ENCODE measurements around the gene RUNX2.

RUNX2 gene

DNA sequence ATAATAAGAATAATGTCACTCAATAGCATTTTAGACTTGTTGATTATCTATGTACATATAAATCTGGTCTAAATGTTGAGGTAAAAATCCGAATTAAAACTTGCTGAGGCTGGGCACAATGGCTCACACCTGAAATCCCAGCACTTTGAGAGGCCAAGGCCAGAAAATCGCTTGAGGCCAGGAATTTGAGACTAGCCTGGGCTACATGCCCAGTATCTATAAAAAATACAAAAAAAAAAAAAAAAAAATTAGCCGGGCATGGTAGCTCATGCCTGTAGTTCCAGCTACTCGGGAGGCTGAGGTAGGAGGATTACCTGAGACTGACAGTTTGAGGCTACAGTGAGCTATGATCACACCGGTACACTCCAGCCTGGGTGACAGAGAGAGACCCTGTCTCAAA lies 83.8 kb downstream of the RUNX2 start:
- DNase-seq (ENCODE audit: low read depth in 2 of 2, low spot score in 1 of 2): no peak

DNA sequence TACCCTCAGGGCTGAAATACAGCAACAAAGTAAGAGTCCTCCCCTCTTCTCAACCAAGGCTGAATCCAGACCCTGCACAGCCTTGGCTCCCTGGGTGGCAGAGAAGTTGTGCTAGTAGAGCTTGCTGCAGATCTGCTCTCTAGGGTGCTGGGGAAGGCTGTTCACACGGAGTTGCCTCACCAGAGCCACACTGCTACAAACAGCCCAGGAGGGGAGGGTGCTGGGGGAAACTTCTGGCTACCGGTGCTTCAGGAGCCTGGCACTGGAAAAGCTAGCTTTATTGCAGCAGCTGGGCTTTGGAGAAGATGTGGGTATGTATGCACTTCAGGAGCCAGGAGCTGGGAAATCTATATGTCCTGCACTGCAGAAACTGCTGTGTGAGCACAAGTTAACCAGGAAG lies 87.2 kb downstream of the RUNX2 start:
- DNase-seq (ENCODE audit: low read depth in 2 of 2, low spot score in 1 of 2): no peak

DNA sequence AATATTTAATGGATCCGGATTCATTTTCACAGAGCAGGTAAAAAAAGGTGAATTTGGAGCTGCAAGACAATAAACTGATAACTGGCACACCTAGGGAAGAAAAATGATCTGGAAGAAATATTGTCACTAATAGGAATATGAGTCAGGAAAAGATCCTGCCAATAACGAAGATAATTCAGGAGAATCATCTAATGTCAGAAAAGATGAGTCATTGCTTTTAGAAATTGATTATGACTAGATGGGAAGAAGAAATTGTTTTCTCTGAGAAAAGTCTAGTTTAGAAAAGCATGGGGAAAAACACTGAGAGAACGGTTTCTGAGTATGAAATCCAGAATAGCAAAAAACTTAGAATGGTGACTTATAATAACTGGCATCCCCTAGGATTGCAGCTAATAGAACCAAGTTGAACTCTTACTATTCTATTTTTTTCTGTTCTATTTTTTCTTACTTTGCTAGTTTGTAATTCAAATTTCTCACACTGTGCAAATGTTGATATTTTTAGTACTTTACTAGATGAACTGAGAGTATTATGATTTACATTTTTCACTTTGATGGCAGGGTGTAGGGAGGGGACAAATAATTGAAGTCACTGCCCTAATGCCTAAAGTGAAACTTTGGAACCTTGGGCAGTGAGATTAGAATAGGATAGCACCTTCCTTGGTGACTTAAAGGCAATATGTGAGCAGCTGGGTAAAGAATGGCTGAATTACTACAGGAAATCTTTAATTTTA lies 87.8 kb downstream of the RUNX2 start:
- no peak for DNase-seq (ENCODE audit: low read depth in 2 of 2, low spot score in 1 of 2)

DNA sequence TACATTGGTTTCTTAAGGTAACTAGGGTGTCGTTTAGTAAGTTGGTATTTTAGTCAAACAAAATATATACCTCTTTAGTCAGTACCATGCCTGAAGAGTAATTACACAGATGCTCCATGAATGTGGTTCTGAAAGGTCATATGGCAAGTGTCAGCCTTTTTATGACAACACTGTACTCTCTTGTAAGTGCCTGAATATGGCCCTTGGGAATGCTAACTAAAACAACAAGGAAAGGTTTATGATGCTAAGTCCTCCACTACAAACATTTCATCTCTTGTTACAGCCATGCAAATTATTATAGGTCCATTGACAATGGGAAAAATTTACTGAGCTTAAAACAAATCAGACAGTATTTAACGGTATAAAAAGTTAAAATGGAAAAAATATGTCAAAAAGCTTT lies 88.6 kb downstream of the RUNX2 start:
- DNase-seq (ENCODE audit: low read depth in 2 of 2, low spot score in 1 of 2): no peak

DNA sequence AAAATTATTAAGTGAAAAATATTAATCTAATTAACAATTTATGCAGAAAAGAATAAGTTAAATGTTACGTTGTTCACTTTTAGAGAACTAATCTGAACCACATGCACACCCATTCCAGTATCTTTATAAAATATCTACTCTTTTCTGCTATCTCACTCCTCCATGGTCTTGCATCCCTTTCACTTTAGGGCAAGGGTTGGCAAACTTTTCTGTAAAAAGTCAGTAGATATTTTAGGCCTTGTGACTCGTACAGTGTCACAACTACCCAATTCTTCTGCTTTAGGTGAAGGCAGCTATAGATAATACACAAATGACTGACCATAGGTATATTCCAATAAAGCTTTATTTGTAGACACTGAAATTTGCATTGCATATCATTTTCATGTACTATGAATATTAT lies 89.3 kb downstream of the RUNX2 start:
- no peak for DNase-seq (ENCODE audit: low read depth in 2 of 2, low spot score in 1 of 2)

DNA sequence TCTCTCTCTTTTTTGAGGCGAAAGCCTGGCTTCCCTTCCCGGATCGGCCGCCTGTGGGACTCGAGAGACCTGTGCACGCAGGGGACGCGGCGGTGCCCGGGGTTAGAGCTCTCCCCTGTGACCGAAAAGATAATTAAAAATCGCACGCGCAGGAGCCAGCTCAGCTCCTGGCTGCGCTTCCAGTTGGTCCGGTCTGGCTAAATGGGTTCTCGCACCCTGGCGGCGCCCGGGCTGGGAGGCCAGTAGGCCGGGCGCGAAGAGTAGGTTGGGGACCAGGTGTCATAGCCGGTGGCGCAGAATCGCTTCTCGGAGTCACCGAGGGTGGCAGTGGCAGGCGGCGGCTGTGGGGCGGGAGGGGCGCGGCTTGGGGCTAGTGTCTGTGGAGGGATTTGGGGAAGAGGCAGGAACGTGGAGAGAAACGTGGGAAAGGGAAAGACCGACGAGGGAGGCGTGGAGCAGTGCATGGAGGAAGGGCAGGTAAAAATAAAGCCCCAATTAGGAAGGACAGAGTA lies 91.5 kb downstream of the RUNX2 start:
- no peak for DNase-seq (ENCODE audit: low read depth in 2 of 2, low spot score in 1 of 2)

DNA sequence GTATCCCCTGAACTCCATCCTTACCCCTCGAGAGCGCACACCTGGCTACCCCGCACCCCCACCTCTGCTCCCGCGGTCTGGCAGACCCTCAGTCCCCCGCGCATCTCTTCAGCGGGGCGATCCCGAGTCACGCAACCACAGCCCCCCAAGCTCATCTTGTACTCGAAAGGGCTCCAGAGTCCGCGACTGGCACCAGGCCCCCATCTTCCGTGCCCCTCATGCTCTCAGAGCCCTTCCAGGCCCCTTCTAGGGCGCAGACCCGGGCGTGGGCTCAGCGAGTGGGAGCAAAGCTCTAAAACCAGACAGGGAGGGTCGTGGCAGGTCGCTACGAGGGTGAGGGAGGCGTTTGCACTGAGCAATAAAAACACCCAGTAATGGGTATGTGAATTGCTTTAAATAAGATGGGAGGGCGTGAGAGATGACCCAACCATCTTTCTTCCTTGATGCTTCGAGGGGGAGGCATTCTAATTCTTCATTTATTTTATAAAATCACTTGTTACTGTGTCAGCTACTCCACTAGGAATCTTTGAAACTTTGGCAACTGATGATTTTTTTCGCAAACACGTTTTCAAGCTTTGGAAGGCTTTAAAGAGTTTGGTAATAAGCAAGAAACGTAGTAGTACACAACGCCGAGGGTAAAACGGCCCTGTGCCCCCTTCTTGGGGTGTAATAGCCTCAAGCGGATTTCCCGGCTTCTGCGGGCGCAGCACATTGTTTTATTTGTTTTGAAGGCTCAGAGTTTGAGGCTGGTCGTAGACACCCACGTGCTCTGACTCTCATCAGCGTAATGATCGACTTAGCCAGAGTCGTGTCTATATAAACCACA lies 92.2 kb downstream of the RUNX2 start:
- peak in 1 of 2 donors; percentile 36 for DNase-seq (ENCODE audit: low read depth in 2 of 2, low spot score in 1 of 2)

DNA sequence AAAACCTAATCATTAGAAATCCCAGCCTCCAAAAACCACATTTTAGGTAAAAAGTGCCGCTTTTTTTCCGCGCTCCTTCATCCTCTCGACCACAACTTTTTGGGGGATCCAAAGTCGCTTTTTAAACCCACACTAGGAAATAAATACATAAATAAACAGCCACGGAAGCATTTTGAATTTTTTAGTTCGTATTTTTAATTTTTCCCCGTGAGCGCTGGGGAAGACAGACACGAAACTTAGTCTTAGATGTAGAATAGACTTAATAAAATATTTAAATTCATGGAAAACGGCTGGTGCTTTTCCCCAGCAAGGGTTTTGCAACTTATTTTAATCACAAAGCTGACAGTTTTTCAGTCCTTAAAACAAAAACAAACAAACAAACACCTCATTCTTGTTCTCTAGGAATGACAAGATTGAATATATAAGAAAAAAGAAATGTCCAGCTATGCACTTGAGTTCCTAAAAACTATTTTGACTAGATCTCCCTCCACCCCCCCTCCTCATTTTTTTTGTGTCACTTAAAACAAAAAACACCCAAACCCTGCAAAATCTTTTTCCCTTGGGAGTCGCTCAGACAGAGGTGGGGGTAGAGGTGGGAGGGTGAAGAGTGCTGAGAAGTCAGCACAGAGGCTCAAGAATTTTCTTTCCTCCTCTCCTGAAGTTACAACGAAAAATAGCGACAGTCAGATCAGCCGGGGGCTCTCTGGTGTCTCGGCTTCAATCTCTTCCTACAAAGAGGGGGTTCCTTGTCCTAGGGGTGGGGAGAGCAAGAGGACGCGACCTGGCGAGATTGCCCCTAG lies 93.0 kb downstream of the RUNX2 start:
- DNase-seq (ENCODE audit: low read depth in 2 of 2, low spot score in 1 of 2): no peak

DNA sequence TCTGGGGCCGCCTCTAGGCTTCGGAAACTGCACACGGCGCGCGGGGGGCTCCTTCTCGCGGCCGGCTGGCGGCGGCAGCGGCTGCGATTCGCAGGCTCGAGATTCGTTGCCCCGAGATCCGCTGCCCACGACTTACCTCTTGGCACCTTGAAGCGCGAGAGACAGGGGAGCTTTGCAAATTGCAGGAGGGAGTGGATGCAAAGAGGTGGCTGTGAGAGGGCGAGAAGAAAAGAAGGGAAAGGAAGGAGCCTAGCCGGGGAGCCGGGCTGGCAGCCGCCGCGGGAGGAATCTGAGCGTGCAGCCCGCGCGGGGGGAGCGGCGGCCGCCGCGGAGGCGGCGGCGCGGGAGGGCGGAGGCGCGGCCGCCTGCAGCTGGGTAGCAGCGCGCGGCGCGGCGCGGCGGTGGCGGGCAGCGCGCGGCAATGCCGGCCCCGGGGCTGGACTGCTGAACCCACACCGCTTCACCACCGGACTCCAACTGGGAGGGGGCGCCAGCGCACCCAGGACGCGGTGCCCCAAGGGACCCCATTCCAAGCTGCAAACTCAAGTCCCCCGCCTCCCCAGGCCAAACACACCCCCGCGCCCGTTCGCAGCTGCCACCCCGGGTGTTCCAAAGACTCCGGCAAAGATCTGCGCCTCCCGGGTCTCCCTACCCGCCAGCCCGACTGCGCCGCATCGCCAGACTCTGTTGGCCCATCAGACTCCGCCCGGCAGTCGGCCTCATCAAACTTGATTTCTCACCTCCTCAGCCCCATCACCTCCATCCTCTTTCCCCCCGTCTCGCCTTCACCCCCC lies 93.8 kb downstream of the RUNX2 start:
- DNase-seq (ENCODE audit: low read depth in 2 of 2, low spot score in 1 of 2): no peak

DNA sequence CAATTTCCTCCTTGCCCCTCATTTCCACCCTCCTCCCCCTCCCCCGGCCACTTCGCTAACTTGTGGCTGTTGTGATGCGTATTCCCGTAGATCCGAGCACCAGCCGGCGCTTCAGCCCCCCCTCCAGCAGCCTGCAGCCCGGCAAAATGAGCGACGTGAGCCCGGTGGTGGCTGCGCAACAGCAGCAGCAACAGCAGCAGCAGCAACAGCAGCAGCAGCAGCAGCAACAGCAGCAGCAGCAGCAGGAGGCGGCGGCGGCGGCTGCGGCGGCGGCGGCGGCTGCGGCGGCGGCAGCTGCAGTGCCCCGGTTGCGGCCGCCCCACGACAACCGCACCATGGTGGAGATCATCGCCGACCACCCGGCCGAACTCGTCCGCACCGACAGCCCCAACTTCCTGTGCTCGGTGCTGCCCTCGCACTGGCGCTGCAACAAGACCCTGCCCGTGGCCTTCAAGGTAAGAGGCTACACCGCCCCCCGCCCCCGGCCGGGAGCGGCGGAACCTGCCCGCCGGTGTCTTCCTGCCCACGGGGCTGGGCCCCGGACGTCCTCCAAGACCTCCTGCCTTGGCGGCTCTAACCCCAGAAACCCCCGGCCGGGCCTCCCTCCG lies 94.5 kb downstream of the RUNX2 start:
- no peak for DNase-seq (ENCODE audit: low read depth in 2 of 2, low spot score in 1 of 2)

DNA sequence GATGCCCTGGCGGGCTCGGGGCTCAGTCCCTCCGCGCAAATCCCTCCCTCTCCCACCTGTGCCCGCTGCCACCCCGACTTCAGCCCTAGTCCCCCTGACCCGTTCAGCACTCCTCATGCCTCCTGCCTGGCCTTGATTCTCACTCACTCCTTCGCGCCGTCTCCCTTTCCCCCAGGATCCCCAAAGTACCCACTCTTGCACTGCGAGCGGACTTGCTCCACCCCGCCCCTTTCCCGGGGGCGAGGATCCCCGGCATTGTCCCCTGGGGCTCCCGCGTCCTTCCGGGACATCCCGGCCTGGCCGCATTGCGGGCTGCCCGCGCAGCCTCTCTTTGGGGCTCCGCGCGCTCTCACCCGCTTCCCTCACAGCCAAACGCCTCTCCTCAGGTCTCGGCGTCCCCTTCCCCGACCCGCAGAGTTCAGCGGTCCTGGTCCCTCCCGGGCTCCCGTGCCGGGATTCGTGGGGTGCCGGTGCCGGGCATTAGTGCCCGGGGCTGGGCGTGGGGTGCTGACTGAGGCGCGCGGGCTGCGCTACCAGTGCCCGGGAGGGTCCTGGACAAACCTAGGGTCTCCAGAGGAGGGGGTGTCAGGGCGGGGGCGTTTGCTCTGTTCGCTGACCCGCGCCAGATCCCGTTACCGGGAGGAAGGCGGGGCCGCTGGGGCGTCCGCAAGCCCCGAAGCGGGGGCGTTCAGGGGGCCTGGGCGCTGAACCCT lies 95.1 kb downstream of the RUNX2 start:
- DNase-seq (ENCODE audit: low read depth in 2 of 2, low spot score in 1 of 2): no peak

DNA sequence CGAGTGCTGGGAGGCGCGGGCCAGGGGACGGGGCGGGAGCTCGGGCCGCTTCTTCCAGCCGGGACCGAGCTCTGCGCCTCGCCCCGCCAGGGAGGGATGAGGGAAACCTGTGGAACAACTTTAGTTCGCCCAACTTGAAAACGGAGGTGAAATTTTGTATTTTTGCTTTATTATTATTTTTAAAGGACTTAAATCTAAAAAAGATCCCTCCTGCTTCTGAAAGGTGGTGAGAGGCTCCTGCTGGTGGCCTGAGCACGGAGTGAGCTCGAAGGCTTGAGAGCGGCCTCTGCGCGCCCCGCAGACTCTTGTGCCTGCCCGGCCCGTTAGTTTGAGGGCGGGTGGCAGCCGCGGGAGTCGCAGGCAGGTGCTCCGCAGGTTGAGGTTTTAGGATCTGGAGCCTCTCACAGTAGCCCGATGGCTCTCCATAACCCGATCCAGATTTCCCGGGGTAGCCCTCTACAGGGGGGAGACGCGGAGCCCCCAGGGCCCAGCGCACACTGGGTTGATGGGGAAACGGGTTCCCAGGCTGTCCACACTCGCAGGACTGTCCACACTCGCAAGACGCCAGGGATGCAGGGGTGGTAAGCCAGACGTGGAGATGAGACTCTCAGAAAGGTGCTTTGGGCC lies 95.8 kb downstream of the RUNX2 start:
- no peak for DNase-seq (ENCODE audit: low read depth in 2 of 2, low spot score in 1 of 2)

DNA sequence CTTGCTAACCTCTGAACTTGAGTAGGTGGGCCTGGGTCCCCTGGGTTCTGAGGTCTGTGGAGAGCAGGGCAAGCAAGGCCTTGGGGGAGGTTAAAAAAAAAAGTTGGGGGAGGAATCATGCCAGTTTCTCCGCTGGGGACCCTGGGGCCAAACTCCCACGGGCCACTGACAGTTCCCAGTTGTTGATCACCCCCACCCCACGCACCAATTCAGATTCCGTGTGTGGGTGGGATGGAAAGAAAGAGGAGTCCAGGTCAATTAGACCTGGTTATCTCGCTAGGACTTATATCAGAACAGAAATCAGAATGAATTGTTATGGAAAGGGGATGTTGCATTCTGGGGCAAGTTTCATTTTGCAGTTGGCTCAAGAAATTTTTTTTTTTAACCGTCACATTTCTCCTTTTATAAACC lies 96.3 kb downstream of the RUNX2 start:
- no peak for DNase-seq (ENCODE audit: low read depth in 2 of 2, low spot score in 1 of 2)

DNA sequence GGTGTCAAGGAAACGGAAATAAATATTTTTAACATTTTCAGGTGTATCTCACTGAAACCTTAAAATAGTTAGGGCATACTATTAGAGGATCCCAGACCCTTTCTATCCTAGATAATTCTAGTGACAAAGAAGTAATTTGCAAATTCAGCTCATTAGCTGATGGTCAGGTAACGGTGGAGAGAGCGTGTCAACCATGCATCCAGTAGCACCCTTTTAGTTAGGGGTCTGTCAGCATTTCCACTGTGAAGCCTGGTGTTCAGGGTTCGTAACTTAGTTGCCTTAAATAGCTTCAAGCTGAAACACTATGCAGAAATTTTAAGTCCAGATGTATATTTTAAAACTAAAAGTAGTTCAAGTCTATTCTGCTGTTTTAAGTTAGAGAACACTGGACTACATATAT lies 98.1 kb downstream of the RUNX2 start:
- no peak for DNase-seq (ENCODE audit: low read depth in 2 of 2, low spot score in 1 of 2)

DNA sequence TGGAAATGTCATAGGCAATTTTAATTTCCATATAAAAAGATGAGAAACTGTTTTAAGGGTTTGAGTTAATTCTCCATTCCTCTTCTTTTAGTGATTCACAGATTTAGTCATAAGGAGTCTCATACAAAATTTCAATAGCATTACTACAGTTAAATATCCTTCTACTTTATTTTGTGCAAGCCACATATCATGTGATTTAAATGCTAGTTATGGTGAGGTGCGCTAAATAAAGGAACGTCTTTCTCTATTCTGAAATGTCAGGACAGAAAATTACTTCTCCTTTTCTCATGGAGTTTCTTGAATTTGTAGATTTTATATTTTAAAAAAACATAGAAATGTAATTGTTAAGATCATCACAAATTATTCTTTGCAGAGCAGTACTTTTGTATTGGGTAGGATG lies 99.6 kb downstream of the RUNX2 start:
- DNase-seq (ENCODE audit: low read depth in 2 of 2, low spot score in 1 of 2): no peak

DNA sequence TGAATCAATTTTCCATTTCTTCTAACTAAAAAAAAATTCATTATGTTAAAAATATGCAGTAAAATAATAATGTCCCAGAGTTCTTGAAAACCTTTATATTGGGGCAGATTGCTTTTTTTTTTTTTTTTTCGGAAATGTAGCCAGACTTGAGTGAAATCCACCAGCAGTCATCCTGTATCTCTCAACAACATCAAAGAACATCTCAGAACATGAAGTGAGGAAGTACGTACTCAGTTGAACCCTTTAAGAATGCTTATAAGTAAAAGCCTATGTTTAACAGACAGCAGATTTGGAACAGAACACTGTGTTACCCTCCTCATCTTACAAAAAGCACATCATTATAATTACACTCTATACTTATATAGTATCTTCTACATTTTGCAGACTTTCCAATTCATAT lies 100.6 kb downstream of the RUNX2 start:
- no peak for DNase-seq (ENCODE audit: low read depth in 2 of 2, low spot score in 1 of 2)

DNA sequence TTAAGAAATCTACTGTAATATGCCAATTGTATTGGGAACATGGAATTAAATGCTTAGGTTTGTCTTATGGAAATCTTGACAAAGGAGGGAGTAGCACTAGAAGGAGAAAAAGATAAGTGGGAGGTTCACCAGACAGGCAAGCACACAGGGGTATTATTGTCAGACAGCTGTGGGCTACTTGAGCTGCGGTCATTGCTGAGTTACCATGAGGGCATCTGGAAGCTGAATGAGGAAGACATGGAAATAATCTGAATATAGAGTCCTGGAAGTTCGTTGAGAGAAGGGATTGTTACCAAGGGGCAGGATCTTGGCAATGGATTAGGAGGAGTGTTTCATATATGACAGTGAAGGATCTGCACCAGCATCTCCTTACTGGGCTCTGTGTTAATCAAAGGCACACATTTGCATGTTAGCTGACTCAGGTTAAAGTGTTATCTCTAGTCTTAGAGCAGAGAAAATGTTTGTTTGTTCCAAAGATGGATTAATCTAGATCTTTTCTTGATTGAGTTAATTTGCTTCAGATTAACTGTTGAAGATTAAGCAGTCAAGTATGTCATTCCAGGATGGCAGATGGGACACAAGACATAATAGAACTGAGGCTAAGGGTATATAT lies 102.6 kb downstream of the RUNX2 start:
- no peak for DNase-seq (ENCODE audit: low read depth in 2 of 2, low spot score in 1 of 2)

DNA sequence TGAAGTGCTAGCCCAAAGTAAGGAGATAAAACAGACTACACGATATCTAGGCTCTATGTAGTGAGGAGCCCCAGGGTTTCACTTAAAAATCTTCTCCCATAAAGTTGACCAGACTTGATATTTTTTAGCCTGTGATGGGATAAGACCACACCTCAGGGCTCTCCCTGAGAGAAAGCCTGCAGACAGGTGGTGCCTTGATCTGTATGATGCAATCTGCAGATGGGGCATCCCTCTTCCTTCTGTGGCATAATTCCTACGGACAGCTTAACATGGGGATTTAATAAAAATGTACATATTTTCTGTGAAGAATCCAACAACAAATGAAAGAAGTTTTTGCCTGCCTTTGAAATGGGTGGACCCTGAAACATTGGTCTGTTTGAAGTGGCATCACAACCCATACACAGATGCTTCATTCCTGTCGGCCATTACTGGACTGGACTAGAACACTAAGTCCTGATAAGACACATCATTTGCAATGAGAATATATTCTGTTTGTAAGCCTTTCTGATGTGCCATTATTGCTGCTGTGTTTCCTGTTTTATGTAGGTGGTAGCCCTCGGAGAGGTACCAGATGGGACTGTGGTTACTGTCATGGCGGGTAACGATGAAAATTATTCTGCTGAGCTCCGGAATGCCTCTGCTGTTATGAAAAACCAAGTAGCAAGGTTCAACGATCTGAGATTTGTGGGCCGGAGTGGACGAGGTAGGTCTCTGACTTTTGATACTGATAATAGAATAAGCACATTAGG lies 103.4 kb downstream of the RUNX2 start:
- DNase-seq (ENCODE audit: low read depth in 2 of 2, low spot score in 1 of 2): no peak

All from stimulated activated CD8-positive, alpha-beta memory T cell treated with anti-CD3 and anti-CD28 coated beads, Interleukin-4, amount 100 ng/mL, for 4 hours (primary cell).